Liver (tissue), 3 donors: ENCODE measurements around the gene CALML3.

ENCODE experiments used
- CTCF ChIP-seq: fragments of 150-350 bp; IDR thresholded peaks from 2 replicates; pipeline ENCODE4 v1.5.1; 2017; ENCODE audit warnings: improper control_type of control experiment, low read depth, low read length; ENCODE audit not compliant: missing input control
- RAD21 ChIP-seq, 2 donors: IDR thresholded peaks; 2 replicates each; pipeline ENCODE4 v1.6.1; 2016; ENCODE audit warnings: antibody characterized with exemption in 2 of 2, mild to moderate bottlenecking in 2 of 2
- RXRA ChIP-seq, 2 donors: IDR thresholded peaks; 2 replicates each; pipeline ENCODE4 v1.6.1; 2017 to 2018; ENCODE audit warnings: antibody characterized with exemption in 2 of 2, mild to moderate bottlenecking in 1 of 2
- SP1 ChIP-seq: IDR thresholded peaks from 2 replicates; pipeline ENCODE4 v1.6.1; 2018; ENCODE audit warnings: antibody characterized with exemption, mild to moderate bottlenecking
- TAF1 ChIP-seq: conservative IDR thresholded peaks from 2 replicates; pipeline ENCODE4 v1.6.1; 2016; ENCODE audit warnings: antibody characterized with exemption, mild to moderate bottlenecking
- TF ChIP-seq, protein P1 (sequence below): IDR thresholded peaks from 2 replicates; pipeline ENCODE4 v1.6.1; 2016; ENCODE audit warnings: antibody characterized with exemption
- donor health status: healthy.
- donor health status: healthy.

DNA sequence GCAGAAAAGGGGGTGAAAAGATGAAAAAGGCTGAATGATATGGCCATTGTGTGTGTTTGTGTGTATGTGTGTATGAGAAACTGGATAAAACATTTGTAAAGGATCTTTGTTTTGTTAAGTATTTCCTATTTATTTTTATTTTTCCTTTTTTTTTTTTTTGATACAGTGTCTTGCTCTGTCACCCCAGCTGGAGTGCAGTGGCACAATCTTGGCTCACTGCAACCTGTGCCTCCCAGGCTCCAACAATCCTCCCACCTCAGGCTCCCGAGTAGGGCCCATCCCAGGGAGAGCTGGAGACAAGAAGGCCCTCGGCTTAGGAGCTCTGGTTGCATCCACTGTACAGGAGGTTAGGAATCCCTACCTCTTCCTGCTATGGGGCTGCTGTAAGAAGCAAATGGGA lies 18.5 kb upstream of the CALML3 start:
- TF ChIP-seq CTCF, result no peak
- TF ChIP-seq, protein P1, sequence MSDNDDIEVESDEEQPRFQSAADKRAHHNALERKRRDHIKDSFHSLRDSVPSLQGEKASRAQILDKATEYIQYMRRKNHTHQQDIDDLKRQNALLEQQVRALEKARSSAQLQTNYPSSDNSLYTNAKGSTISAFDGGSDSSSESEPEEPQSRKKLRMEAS, result no peak
- no peak for TF ChIP-seq TAF1
- no peak for TF ChIP-seq RAD21 (IDR thresholded peaks at IDR 0.05)
- no peak for TF ChIP-seq SP1
- TF ChIP-seq RXRA (IDR thresholded peaks at IDR 0.05), result no peak
